GM18508 (cell line): ENCODE measurements around the gene IGSF3.

Experiments
- ATAC-seq: cut with Tn5 transposase; IDR thresholded peaks from one replicate; pipeline ENCODE4 v1.9.1; 2021; ENCODE audit warnings: moderate number of reproducible peaks; ENCODE audit not compliant: insufficient read depth, unreplicated experiment

Gene IGSF3

GRCh38 chr1:116690396-116690848 is 22.9 kb upstream of the IGSF3 start:
- ATAC-seq = no peak

- ATAC-seq = no peak
Measured at GRCh38 chr1:116686723-116687352, 19.3 kb upstream of the IGSF3 start.

GRCh38 chr1:116686175-116686574 is 18.6 kb upstream of the IGSF3 start:
- ATAC-seq = no peak

GRCh38 chr1:116684575-116684974 is 17.0 kb upstream of the IGSF3 start:
- no peak for ATAC-seq

GRCh38 chr1:116682641-116683221 is 15.2 kb upstream of the IGSF3 start:
- ATAC-seq = no peak

- no peak for ATAC-seq
Measured at GRCh38 chr1:116681343-116681899, 13.9 kb upstream of the IGSF3 start.

GRCh38 chr1:116680752-116681151 is 13.2 kb upstream of the IGSF3 start:
- no peak for ATAC-seq

- no peak for ATAC-seq
Measured at GRCh38 chr1:116679828-116680628, 12.5 kb upstream of the IGSF3 start.

- ATAC-seq = no peak
Measured at GRCh38 chr1:116679091-116679827, 11.7 kb upstream of the IGSF3 start.

GRCh38 chr1:116678732-116679090 is 11.2 kb upstream of the IGSF3 start:
- ATAC-seq = no peak

GRCh38 chr1:116677474-116678062 is 10.0 kb upstream of the IGSF3 start:
- no peak for ATAC-seq

GRCh38 chr1:116676291-116676690 is 8.8 kb upstream of the IGSF3 start:
- ATAC-seq = no peak

GRCh38 chr1:116674751-116675150 is 7.2 kb upstream of the IGSF3 start:
- ATAC-seq = no peak

GRCh38 chr1:116674011-116674531 is 6.5 kb upstream of the IGSF3 start:
- no peak for ATAC-seq

GRCh38 chr1:116671912-116672311 is 4.4 kb upstream of the IGSF3 start:
- ATAC-seq = no peak

- ATAC-seq = no peak
Measured at GRCh38 chr1:116671072-116671760, 3.7 kb upstream of the IGSF3 start.

GRCh38 chr1:116668277-116668676 is 744 bp upstream of the IGSF3 start:
- ATAC-seq = no peak

GRCh38 chr1:116667078-116667574 is 407 bp downstream of the IGSF3 start:
- no peak for ATAC-seq
